Measurements from ENCODE around the gene HARS2.

The HARS2 gene

GRCh38 chr5:140677947-140678346 lies 13.3 kb upstream of the HARS2 start:
- TF ChIP-seq CTCF (IDR thresholded peaks at IDR 0.05; ENCODE audit: insufficient read depth, missing control alignments): no peak
- no peak for FAIRE-seq
- no peak for DNase-seq (ENCODE audit: insufficient read length, low spot score)

- TF ChIP-seq CTCF (IDR thresholded peaks at IDR 0.05; ENCODE audit: insufficient read depth, missing control alignments): no peak
- no peak for FAIRE-seq
- DNase-seq (ENCODE audit: insufficient read length, low spot score): no peak
Measured at GRCh38 chr5:140678993-140679392, 12.3 kb upstream of the HARS2 start.

GRCh38 chr5:140690376-140690932 lies 801 bp upstream of the HARS2 start:
- no peak for TF ChIP-seq CTCF (IDR thresholded peaks at IDR 0.05; ENCODE audit: insufficient read depth, missing control alignments)
- DNase-seq (ENCODE audit: insufficient read length, low spot score) (no peak), FAIRE-seq (no peak)

- DNase-seq (ENCODE audit: insufficient read length, low spot score): no peak
- FAIRE-seq: no peak
- no peak for TF ChIP-seq CTCF (IDR thresholded peaks at IDR 0.05; ENCODE audit: insufficient read depth, missing control alignments)
Measured at GRCh38 chr5:140694276-140694675, 3.0 kb downstream of the HARS2 start.

GRCh38 chr5:140696891-140697492 lies 5.7 kb downstream of the HARS2 start:
- no peak for FAIRE-seq
- DNase-seq (ENCODE audit: insufficient read length, low spot score): no peak
- no peak for TF ChIP-seq CTCF (IDR thresholded peaks at IDR 0.05; ENCODE audit: insufficient read depth, missing control alignments)

- no peak for TF ChIP-seq CTCF (IDR thresholded peaks at IDR 0.05; ENCODE audit: insufficient read depth, missing control alignments)
- FAIRE-seq (peak; percentile 95), DNase-seq (ENCODE audit: insufficient read length, low spot score) (peak; percentile 79)
Measured at GRCh38 chr5:140700177-140701144, 9.2 kb downstream of the HARS2 start, which contains the start of gene ZMAT2. ZMAT2 (plus strand) TSS chr5:140700447; CDS start chr5:140700461, 14 bp downstream.
